Measurements from ENCODE around the gene PPP1R1C. TPM values are rescaled to one million over a fixed set of nuclear protein-coding genes. Genes with fewer than 3 reads are reported as not detected.
"Not testable (repeated sequence)": the region's sequence is repeated elsewhere in the genome, so short reads cannot be mapped to it uniquely, and the experiment has no call there.

PPP1R1C gene
- total RNA-seq, 4 donors from 2014 or later: 0.78 to 2.8 TPM; not detected in 2

DNA sequence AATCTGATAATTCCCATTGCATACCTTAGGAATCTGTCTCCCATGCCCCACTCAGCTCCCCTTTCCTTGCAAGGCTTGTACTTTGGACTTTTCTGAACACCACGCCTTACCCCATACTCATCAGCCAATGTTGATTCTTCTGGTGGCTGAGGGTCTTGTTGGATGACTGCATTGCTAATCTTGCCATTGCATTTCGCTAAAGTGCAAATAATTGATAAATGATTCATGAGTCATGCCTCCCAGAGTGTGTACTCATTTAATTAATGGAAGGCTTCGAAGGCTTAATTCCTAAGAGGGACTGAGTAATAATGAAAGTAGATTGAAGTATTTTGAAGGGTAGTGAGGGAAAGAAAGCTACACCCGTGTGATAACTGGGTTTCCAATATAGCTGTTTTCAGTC lies 28.0 kb upstream of the PPP1R1C start:
- Histone ChIP-seq H3K27me3 (no peaks in the 10 kb centered on the region), H3K4me3 (replicated peaks in 1 of 3) (no peak overlapping the region), H3K27ac (no peak overlapping the region), H3K9me3 (no peaks in the 10 kb centered on the region), H3K36me3 (no peaks in the 10 kb centered on the region), H3K4me1 (no peaks in the 10 kb centered on the region)
- TF ChIP-seq POLR2A (IDR thresholded peaks at IDR 0.05) (no peak), CTCF (IDR thresholded peaks at IDR 0.05) (no peak)
- intact Hi-C loops (cut with DNase I): loop anchor here (10.0 kb wide), 1 partner anchor 213 kb away; no protein-coding TSS in a partner anchor
- DNase-seq: no peak
- WGBS, 2 donors: 86 to 89% methylated on average over 4 of the region's 4 CpGs

DNA sequence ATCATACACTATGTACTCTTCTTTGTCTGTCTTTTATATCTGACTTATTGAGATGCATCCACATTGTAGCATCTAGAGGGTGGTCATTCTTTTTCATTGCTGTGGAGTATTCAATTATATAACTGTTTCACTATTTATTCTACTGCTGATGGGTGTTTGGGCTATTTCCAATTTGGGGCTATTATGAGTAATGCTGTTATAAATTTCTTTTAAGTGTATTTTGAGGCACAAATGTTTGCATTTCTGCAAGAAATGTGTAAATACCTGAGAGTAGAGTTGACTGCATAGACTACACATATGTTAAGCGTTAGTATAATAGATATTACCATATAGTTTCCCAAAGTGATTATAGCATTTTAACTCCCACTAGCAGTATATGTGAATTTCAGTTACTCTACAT lies 26.9 kb upstream of the PPP1R1C start:
- Histone ChIP-seq H3K27ac (no peak overlapping the region), H3K9me3 (no peaks in the 10 kb centered on the region), H3K27me3 (no peaks in the 10 kb centered on the region), H3K4me3 (replicated peaks in 1 of 3) (no peak overlapping the region), H3K4me1 (no peaks in the 10 kb centered on the region), H3K36me3 (no peaks in the 10 kb centered on the region)
- TF ChIP-seq CTCF (IDR thresholded peaks at IDR 0.05): no peak
- TF ChIP-seq POLR2A (IDR thresholded peaks at IDR 0.05): no peak
- 97 to 98% methylated on average over 1 of the region's 1 CpG for WGBS, 2 donors
- intact Hi-C loops (cut with DNase I): loop anchor here (10.0 kb wide), 1 partner anchor 214 kb away; no protein-coding TSS in a partner anchor
- DNase-seq: no peak

GRCh38 chr2:181959508-181959907 lies 26.1 kb upstream of the PPP1R1C start:
- Histone ChIP-seq H3K36me3 (no peaks in the 10 kb centered on the region), H3K4me3 (replicated peaks in 1 of 3) (no peak overlapping the region), H3K27ac (no peak overlapping the region), H3K9me3 (no peaks in the 10 kb centered on the region), H3K4me1 (no peaks in the 10 kb centered on the region), H3K27me3 (no peaks in the 10 kb centered on the region)
- TF ChIP-seq POLR2A (IDR thresholded peaks at IDR 0.05) (no peak), CTCF (IDR thresholded peaks at IDR 0.05) (no peak)
- intact Hi-C loops (cut with DNase I): loop anchor here (10.0 kb wide), 1 partner anchor 215 kb away; no protein-coding TSS in a partner anchor
- no peak for DNase-seq

DNA sequence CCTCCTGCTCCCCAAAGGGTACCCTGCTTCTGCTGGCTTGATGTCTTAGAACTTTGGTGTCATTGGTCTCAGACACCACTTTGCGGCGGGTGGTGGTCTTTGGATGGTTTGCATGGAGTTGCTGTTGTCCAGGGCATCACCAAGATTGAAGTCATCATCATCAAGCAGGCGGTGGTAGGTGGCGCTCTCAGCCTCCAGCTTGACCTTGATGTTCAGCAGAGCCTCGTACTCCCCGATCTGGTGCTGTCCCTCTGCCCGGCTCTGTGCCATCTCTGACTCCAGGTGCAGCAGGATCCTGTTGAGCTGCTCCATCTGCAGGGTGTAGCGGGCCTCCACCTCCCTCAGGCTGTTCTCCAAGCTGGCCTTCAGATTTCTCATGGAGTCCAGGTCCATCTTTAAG lies 24.5 kb upstream of the PPP1R1C start:
- H3K27ac ChIP-seq; H3K9me3 ChIP-seq; H3K4me3 ChIP-seq (replicated peaks in 1 of 3); H3K4me1 ChIP-seq; H3K27me3 ChIP-seq; H3K36me3 ChIP-seq; intact Hi-C loops (cut with DNase I); DNase-seq: not testable (repeated sequence)
- 94 to 99% methylated on average over 8 of the region's 8 CpGs for WGBS, 2 donors

GRCh38 chr2:181962142-181962541 lies 23.5 kb upstream of the PPP1R1C start:
- Histone ChIP-seq H3K27ac (no peak overlapping the region), H3K36me3 (no peaks in the 10 kb centered on the region), H3K4me3 (replicated peaks in 1 of 3) (no peak overlapping the region), H3K4me1 (no peaks in the 10 kb centered on the region), H3K27me3 (no peaks in the 10 kb centered on the region), H3K9me3 (no peaks in the 10 kb centered on the region)
- 97 to 98% methylated on average over 20 of the region's 20 CpGs for WGBS, 2 donors
- intact Hi-C loops (cut with DNase I): no loop called here
- no peak for DNase-seq
- TF ChIP-seq POLR2A (IDR thresholded peaks at IDR 0.05) (no peak), CTCF (IDR thresholded peaks at IDR 0.05) (no peak)
